Lower leg skin (tissue), 3 donors: ENCODE measurements around the gene PSME2.

Experiments
- CTCF ChIP-seq, 3 donors: fragments of 450-650 bp; IDR thresholded peaks; one replicate each; pipeline ENCODE4 v1.5.1; 2016; ENCODE audit warnings: antibody characterized with exemption in 3 of 3, mild to moderate bottlenecking in 3 of 3, moderate library complexity in 2 of 3
- POLR2A ChIP-seq, 2 donors: fragments of 450-650 bp; IDR thresholded peaks; one replicate each; pipeline ENCODE4 v1.6.1; 2016 to 2017; ENCODE audit warnings: antibody characterized with exemption in 2 of 2, mild to moderate bottlenecking in 1 of 2, moderate library complexity in 1 of 2

GRCh38 chr14:24189460-24189859 is 43.0 kb upstream of the PSME2 start:
- no peak for TF ChIP-seq CTCF (IDR thresholded peaks at IDR 0.05)
- TF ChIP-seq POLR2A (IDR thresholded peaks at IDR 0.05): no peak
